ENCODE results near the gene CFL1.

GRCh38 chr11:65822776-65823528 is 35.0 kb downstream of the CFL1 start:
- TF ChIP-seq POLR2AphosphoS5 (IDR thresholded peaks at IDR 0.05) (no peak), CTCF (IDR thresholded peaks at IDR 0.05) (peak in 2 of 5 experiments; percentile 21 to 31), POLR2A (IDR thresholded peaks at IDR 0.05) (no peak)
